Measurements from ENCODE around the gene TMEM168. TPM values are rescaled to one million over a fixed set of nuclear protein-coding genes. Genes with fewer than 3 reads are reported as not detected.

Gene TMEM168
- total RNA-seq, 2 donors from 2014 or later = 20.5 to 27.0 TPM

GRCh38 chr7:112770051-112770450 lies 20.1 kb downstream of the TMEM168 start:
- H3K4me3 ChIP-seq = no peak overlapping the region
- H3K36me3 ChIP-seq = no peaks in the 10 kb centered on the region
- H3K27ac ChIP-seq = peak overlapping the region in 1 of 2 donors; percentile 12
- intact Hi-C loops (cut with DNase I) = no loop called here
- no peaks in the 10 kb centered on the region for H3K9me3 ChIP-seq
- 60% methylated on average over 4 of the region's 4 CpGs for WGBS
- TF ChIP-seq POLR2A (IDR thresholded peaks at IDR 0.05) (no peak), CTCF (IDR thresholded peaks at IDR 0.05) (no peak), POLR2AphosphoS5 (IDR thresholded peaks at IDR 0.05) (peak; percentile 49)
- DNase-seq (ENCODE audit: low spot score) = peak; percentile 81
- H3K27me3 ChIP-seq (replicated peaks; ENCODE audit: insufficient read depth) = no peaks in the 10 kb centered on the region
- H3K4me1 ChIP-seq (replicated peaks) = no peaks in the 10 kb centered on the region

GRCh38 chr7:112765105-112765504 lies 25.1 kb downstream of the TMEM168 start:
- H3K4me3 ChIP-seq = no peak overlapping the region
- no peak overlapping the region for H3K27ac ChIP-seq
- no peaks in the 10 kb centered on the region for H3K36me3 ChIP-seq
- TF ChIP-seq POLR2A (IDR thresholded peaks at IDR 0.05) = no peak
- no peak for TF ChIP-seq POLR2AphosphoS5 (IDR thresholded peaks at IDR 0.05)
- no peak for TF ChIP-seq CTCF (IDR thresholded peaks at IDR 0.05)
- no peaks in the 10 kb centered on the region for H3K9me3 ChIP-seq
- WGBS = 94% methylated on average over 1 of the region's 1 CpG
- no peaks in the 10 kb centered on the region for H3K27me3 ChIP-seq (replicated peaks; ENCODE audit: insufficient read depth)
- DNase-seq (ENCODE audit: low spot score) = no peak
- no peaks in the 10 kb centered on the region for H3K4me1 ChIP-seq (replicated peaks)
- intact Hi-C loops (cut with DNase I) = no loop called here

- no peaks in the 10 kb centered on the region for H3K9me3 ChIP-seq
- no peaks in the 10 kb centered on the region for H3K27me3 ChIP-seq (replicated peaks; ENCODE audit: insufficient read depth)
- no peak overlapping the region for H3K27ac ChIP-seq
- no peaks in the 10 kb centered on the region for H3K36me3 ChIP-seq
- H3K4me3 ChIP-seq = no peak overlapping the region
- no peak for DNase-seq (ENCODE audit: low spot score)
- H3K4me1 ChIP-seq (replicated peaks) = no peaks in the 10 kb centered on the region
- TF ChIP-seq POLR2AphosphoS5 (IDR thresholded peaks at IDR 0.05) = no peak
- TF ChIP-seq POLR2A (IDR thresholded peaks at IDR 0.05) = no peak
- TF ChIP-seq CTCF (IDR thresholded peaks at IDR 0.05) = no peak
- intact Hi-C loops (cut with DNase I) = no loop called here
These were observed 26.2 kb downstream of the TMEM168 start for GRCh38 chr7:112763996-112764395.

- no peak for TF ChIP-seq POLR2AphosphoS5 (IDR thresholded peaks at IDR 0.05)
- TF ChIP-seq CTCF (IDR thresholded peaks at IDR 0.05) = no peak
- no peak for TF ChIP-seq POLR2A (IDR thresholded peaks at IDR 0.05)
- no peak for DNase-seq (ENCODE audit: low spot score)
- Histone ChIP-seq H3K4me1 (replicated peaks) (no peaks in the 10 kb centered on the region), H3K36me3 (no peaks in the 10 kb centered on the region), H3K4me3 (no peak overlapping the region), H3K9me3 (no peaks in the 10 kb centered on the region), H3K27ac (no peak overlapping the region), H3K27me3 (replicated peaks; ENCODE audit: insufficient read depth) (no peaks in the 10 kb centered on the region)
- 95% methylated on average over 3 of the region's 3 CpGs for WGBS
- intact Hi-C loops (cut with DNase I) = no loop called here
These were observed 26.9 kb downstream of the TMEM168 start for GRCh38 chr7:112763298-112763697.

- H3K4me1 ChIP-seq (replicated peaks) = no peaks in the 10 kb centered on the region
- intact Hi-C loops (cut with DNase I) = no loop called here
- DNase-seq (ENCODE audit: low spot score) = no peak
- 81% methylated on average over 3 of the region's 3 CpGs for WGBS
- TF ChIP-seq POLR2AphosphoS5 (IDR thresholded peaks at IDR 0.05) (no peak), CTCF (IDR thresholded peaks at IDR 0.05) (no peak), POLR2A (IDR thresholded peaks at IDR 0.05) (no peak)
- no peaks in the 10 kb centered on the region for H3K27me3 ChIP-seq (replicated peaks; ENCODE audit: insufficient read depth)
- H3K4me3 ChIP-seq = no peak overlapping the region
- H3K9me3 ChIP-seq = no peaks in the 10 kb centered on the region
- H3K36me3 ChIP-seq = no peaks in the 10 kb centered on the region
- no peak overlapping the region for H3K27ac ChIP-seq
These were observed 30.3 kb downstream of the TMEM168 start for GRCh38 chr7:112759905-112760304.
